GOT3 (cell line): ENCODE measurements around the gene PABPC1L2A.
"Not testable (repeated sequence)": the region's sequence is repeated elsewhere in the genome, so short reads cannot be mapped to it uniquely, and the experiment has no call there.

Experiments used
- DNase-seq: peaks from one replicate; lab custom pipeline; 2025; ENCODE audit warnings: mixed read lengths; lab: John Stamatoyannopoulos, UW

Gene PABPC1L2A

GRCh38 chrX:73079024-73079562, at the start of gene PABPC1L2A:
PABPC1L2A (minus strand) TSS chrX:73079512; CDS start chrX:73079386, 126 bp downstream.
- DNase-seq = not testable (repeated sequence)

DNA sequence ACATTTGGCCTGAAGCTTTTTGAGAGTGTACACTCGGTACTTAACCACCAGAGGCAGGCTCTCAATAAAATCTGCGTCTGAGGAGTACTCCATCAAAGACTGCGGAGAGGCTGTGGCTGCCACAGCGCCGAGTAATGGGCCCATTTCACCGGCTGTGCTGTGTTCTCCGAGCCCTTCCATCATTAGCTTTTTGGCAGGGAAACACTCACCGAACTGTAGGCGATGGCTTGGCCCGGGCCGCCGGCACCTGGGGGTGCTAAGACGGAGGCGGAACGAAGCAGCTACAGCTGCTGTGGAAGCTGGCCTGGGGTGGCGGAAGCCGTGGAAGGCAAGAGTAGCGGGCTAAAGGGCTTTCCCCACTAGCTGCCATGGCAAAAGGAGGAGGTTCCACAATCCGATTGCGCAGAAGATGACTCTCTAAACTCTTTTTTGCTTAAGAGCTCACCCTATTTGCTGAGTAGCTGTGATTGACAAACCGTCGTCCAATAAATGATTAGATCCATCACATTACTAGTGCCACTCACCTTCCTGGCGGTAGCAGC, 48.5 kb upstream of the PABPC1L2A start:
- no peak for DNase-seq

DNA sequence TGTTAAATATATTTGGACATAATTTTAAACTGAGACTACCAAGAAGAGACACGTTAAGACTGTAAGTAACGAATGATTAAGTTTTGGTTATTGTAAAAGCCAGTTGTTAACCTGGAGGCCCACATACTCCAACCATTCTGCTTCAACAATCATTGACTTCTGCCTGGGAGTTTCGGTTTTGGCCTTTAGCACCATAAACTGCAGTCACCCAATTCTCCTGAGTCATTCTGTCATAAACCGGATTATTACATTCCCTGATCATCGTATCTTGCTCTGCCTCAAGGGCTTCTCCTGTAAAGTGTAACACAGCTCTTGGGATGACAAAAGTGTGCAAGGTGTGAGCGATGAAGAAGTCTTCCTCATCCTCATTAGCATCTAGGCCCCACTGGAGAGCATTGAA, 46.9 kb upstream of the PABPC1L2A start:
- DNase-seq = no peak

GRCh38 chrX:73099505-73099904, 20.2 kb upstream of the PABPC1L2A start:
- DNase-seq = not testable (repeated sequence)

DNA sequence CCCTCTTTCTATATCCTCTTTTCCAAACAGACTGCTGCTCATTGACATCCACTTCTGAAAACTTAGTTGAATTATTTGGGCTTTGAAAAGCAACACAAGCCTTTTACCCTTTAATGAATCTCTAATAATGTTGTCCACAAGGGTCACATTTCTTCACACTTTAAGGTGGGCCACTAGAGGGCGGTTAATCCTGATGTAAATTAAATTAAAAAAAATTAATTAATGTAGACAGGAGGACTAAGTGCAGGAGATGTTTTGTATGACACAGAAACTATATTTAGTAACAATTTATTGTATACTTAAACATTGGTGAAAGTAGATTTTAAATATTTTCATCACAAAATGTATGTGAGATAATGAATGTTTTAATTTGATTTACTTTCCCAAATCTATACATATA, 7.5 kb upstream of the PABPC1L2A start:
- DNase-seq = not testable (repeated sequence)

DNA sequence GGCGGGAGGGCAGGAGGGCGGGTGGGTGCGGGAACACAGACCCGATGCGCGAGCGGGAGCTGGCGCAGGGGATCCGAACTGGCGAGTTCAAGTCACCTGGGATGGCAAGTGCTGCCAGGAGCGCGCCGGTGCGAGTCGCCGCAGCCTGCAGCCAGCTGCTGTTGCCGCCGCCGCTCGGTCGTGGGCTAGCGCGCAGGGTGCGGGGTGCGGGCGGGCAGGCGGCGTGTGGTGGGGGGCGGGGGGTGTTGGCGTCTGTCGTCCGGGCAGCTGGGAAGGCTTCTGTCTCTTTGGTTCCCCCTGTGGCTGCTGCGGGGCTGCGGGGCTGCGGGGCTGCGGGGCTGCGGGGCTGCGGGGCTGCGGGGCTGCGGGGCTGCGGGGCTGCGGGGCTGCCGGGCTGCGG, 572 bp upstream of the PABPC1L2A start:
- not testable (repeated sequence) for DNase-seq

GRCh38 chrX:73078597-73078996, 715 bp downstream of the PABPC1L2A start:
- DNase-seq = not testable (repeated sequence)

DNA sequence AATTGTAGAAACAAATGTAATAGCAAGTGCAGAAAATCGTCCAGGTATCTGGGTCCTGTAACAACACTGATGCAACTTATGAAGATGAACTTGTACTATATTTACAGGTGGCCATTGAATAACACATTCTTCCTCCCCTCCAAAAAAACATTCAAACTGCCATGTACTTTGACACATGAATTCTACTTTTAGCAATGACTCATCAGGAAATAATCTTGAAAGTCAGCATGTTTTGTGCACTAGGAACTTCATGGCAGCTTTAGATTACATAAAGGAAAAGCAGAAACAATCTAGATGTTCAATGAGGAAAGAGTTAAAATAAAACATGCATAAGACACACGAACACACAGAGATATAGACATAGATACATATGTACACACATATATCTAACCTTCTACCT, 2.5 kb downstream of the PABPC1L2A start:
- no peak for DNase-seq

DNA sequence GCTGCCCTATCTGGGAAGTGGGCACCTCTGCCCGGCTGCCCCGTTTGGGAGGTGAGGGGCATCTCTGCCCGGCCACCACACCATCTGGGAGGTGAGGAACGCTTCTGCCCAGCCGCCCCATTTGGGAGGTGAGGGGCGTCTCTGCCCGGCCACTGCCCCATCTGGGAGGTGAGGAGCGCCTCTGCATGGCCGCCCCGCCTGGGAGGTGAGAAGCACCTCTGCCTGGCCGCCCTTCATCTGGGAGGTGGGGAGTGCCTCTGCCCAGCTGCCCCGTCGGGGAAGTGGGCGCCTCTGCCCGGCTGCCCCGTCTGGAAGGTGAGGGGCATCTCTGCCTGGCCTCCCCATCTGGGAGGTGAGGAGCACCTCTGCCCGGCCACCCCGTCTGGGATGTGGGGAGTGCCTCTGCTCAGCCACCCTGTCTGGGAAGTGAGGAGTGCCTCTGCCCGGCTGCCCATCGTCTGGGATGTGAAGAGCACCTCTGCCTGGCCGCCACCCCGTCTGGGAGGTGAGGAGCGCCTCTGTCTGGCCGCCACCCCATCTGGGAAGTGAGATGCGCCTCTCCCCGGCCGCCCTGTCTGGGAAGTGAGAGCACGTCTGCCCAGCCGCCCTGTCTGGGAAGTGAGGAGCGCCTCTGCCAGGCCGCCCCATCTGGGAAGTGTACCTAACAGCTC, 9.8 kb downstream of the PABPC1L2A start:
- no peak for DNase-seq

GRCh38 chrX:73068467-73069364, 10.6 kb downstream of the PABPC1L2A start:
- DNase-seq = no peak

GRCh38 chrX:73067761-73068466, 11.4 kb downstream of the PABPC1L2A start:
- DNase-seq = not testable (repeated sequence)

GRCh38 chrX:73028876-73029275, 50.4 kb downstream of the PABPC1L2A start:
- no peak for DNase-seq
